Astrocyte of the hippocampus (primary cell): ENCODE results near the gene LCP2.

ENCODE experiments used
- DNase-seq: peaks from one replicate; pipeline ENCODE4 v3.0.0; 2011; ENCODE audit warnings: low read depth, low spot score

The LCP2 gene

DNA sequence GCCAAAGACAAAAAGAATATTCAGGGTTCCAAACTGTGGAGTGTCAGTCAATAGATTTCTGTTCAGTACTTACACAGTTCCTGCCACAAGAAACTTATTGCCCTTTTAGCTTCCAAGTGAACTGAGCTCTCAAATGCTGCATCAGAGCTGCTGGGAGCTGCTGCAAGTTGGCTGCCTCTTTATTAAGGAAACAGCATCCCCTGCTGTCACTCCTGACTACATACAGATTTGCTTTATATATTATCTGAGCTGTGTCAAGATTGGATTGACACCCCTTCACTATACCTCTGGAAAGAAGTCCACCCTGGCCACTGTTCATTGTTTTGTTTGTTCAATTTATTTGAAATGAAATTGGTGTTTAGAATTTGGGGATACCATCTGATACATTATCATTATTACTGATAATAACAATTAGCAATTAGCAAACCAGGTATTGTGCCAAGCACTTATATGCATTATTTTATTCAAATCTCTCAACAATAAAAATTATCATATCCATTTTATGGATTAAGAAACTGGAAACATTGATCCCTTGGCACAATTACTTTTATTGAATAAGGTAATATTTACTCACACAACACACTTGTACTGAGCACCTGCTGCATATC is 81.2 kb downstream of the LCP2 start:
- peak; percentile 72 for DNase-seq

DNA sequence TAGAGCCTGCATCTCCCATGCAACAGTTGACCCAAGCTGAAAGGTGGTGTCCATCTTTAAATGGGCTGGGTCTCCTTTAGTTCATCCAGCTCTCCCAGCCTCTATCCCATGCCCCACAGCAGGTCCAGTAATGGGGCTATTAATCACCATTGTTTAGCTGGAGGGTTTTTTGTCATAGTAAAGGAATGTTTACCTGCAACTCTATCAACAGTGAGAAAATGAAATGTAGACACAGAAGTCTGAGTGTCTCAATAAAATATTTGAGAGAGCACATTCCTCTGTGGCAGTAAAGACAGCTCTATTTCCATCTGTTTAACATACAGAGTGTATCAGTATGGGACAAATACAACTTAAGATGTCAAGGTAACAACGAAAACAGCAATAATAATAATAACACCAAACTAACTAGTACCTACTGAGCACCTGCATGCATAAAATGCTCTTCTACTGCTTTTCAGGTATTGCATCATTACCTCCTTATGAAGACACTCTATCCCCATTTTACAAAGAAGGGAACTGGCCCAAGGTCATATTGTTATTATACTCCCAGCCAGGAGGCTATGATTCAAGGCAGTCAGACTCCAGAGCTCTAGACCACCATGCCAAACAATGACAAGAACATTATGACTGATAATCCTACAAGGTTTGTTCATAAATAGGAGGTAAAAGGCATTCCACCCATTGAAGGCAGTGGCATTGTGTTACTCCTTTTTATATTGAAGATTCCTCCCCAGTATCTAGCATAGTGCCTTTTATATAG is 85.8 kb downstream of the LCP2 start:
- no peak for DNase-seq

DNA sequence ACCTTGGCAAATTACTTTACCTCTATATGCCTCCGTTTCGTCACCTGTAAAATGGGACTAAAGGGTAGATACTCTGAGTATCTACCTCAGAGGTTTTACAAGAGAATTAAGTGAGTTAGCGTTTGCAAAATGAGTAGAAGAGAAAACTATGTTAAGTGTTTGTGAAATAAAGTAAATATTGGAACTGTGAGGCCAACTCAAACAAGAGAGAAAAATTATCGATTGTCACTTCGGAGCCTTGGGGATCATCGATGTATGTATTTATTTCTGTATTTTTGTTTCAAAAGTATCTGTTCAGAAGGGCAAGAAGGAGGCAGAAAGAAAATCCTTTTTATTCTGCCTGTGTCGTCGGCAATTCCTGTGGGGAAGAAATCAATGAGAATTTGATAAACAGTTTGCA is 90.6 kb downstream of the LCP2 start:
- DNase-seq, result no peak

DNA sequence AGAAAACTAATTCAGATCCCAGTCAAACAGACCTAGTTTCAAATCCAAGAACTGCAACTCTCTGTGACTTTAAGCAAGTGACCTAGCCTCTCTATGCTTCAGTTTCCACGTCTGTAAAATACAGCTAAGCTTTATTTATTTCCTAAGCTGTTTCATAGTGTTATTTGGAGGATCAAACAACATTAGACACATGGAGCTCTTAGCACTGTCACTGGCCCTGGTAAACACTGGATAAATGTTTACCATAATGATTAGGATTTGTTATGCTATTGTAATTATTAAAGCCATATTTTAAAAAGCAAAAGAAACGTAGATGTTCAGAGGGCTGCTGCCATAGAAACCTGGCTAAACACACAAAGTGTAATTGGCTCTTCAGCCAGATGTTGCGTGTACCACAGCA is 91.4 kb downstream of the LCP2 start:
- no peak for DNase-seq

DNA sequence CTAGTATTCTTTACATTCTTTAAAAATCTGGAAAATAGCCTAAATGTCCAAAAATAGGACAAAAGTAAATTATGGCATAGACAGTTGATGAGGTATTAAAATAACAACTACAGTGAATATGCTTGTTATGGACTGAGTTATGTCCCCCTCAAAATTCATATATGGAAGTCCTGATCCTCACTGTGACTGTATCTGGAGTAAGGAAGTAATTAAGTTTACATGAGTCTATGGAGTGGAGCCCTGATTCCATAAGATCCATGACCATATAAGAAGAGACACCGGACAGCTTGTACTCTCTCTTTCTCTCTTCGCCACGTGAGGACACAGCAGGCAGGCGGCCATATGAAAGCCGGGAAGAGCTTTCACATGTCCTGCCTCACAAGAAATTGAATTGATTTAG is 93.4 kb downstream of the LCP2 start:
- DNase-seq, result no peak

DNA sequence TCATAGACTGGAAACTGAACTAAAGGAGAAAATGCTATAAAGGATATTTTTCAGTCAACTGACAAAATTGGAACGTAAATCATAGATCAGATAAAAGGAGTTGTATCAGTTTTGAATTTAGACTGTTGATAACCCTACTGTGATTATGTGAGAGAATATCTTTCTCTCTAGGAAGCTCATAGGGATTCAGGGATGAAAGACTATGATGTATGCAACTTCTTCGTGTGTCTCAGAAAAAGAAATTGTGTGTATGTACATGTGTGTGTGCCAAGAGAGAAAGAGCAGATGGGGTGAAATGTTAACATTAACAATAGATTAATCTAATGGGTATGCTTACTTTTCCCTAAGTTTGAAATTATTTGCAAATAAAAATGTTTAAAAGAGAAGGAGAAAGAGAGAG is 95.5 kb downstream of the LCP2 start:
- no peak for DNase-seq

DNA sequence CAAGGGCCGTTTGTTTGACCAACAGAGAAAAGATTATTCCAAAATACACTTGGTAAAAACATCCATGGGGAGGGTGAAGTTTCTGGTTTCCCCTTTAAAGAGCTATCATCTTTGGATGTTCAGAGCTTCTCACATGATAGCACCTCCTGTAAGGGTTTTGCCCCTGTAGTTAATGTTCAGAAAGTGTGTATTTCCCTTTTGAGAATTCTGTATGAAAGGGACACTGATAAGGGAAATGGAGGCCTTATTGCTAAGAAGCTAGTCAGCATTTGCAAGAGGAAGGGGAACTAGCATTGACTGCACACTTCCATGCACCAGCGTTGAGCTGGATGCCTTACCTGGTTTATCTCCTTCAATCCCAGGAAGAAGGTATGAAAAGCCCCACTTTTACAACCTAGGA is 96.3 kb downstream of the LCP2 start:
- DNase-seq, result no peak

- DNase-seq, result no peak
Measured at GRCh38 chr5:170200876-170201275, 96.7 kb downstream of the LCP2 start.
